Osteocyte (in vitro differentiated cells): ENCODE data around the gene HOXB9. TPM values are rescaled to one million over a fixed set of nuclear protein-coding genes. Genes with fewer than 3 reads are reported as not detected.

Source experiments
- DNase-seq: peaks from one replicate; pipeline ENCODE4 v3.0.0; 2021; ENCODE audit warnings: mixed read lengths; ENCODE audit not compliant: unreplicated experiment; ENCODE audit errors: extremely low spot score
- H3K27ac Mint-ChIP-seq: one replicate; pipeline ENCODE4 v1.8.0; 2021; ENCODE audit warnings: mild to moderate bottlenecking, mixed read lengths; ENCODE audit not compliant: unreplicated experiment
- H3K27me3 Mint-ChIP-seq: one replicate; pipeline ENCODE4 v1.8.0; 2021; ENCODE audit warnings: mixed read lengths; ENCODE audit not compliant: unreplicated experiment
- H3K36me3 Mint-ChIP-seq: one replicate; pipeline ENCODE4 v1.8.0; 2021; ENCODE audit warnings: mixed read lengths; ENCODE audit not compliant: unreplicated experiment
- H3K4me1 Mint-ChIP-seq: one replicate; pipeline ENCODE4 v1.8.0; 2021; ENCODE audit warnings: mixed read lengths; ENCODE audit not compliant: unreplicated experiment
- H3K4me3 Mint-ChIP-seq: one replicate; pipeline ENCODE4 v1.8.0; 2021; ENCODE audit warnings: mild to moderate bottlenecking, moderate library complexity, mixed read lengths; ENCODE audit not compliant: unreplicated experiment
- H3K9me3 Mint-ChIP-seq: one replicate; pipeline ENCODE4 v1.8.0; 2021; ENCODE audit warnings: mixed read lengths; ENCODE audit not compliant: unreplicated experiment
- total RNA-seq: library from RNA; stranded (reverse); gene quantifications from 2 replicates; pipeline ENCODE4 v1.2.1, GENCODE V29; 2021
- TF ChIP-seq, protein P1 (sequence below): fragments of 200-600 bp; sonication (generic); IDR thresholded peaks from 2 replicates; pipeline ENCODE4 v1.5.0; 2021; ENCODE audit warnings: antibody characterized with exemption, mild to moderate bottlenecking, moderate library complexity

The HOXB9 gene
- total RNA-seq, 1 donor from 2014 or later, result not detected

DNA sequence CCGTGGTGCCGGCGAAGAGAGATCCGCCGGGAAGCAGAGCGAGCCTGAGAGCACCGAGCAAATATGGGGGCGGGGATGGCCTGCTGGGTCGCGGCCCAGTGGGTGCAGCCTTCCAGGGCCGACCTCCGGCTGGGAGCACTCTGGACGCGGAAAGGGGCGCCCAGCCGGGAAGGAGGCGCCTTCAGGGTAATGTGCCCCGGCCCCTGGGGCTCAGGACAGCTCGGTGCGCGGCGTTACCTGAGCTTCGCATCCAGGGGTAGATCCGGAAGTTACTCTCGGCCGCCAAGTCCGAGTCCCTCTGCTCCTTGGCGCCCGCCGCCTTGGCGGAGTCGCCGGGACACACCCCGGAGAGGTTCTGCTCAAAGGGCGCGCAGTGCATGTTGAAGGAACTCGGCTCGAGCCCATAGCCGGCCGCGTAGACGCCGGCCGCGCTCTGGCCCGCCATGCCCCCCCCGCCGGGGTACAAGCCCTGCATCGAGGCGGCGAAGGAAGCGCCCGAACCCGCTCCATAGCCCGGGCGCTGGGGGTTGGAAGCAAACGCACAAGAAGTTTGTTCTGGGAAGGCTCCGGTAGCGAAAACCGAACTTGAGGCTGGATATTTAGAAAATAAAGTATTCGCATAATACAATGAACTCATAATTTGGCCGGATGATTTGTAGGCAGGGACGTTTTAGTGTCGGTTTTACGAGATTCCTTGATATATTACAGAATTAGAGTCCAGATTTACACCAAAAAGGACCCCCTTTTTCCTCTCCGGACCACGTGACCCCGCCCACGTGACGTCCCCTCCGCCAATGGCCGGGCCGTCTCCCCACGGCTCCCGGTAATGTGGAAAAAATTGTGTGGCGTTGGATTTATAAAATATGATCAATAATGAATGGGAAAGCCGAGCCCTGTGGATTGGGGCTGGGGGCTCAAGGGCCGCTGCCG is 15.6 kb downstream of the HOXB9 start, which contains the start of gene HOXB7:
HOXB7 (minus strand) TSS at position 736 of the 930 bp plus-strand sequence; CDS start at position 637, 99 bp downstream.
- H3K27ac Mint-ChIP-seq, result no peak within 1 kb of the TSS
- H3K4me3 Mint-ChIP-seq, result no peak within 1 kb of the TSS
- DNase-seq, result no peak
- H3K36me3 Mint-ChIP-seq, result no peaks in the 10 kb centered on the region
- TF ChIP-seq, protein P1, sequence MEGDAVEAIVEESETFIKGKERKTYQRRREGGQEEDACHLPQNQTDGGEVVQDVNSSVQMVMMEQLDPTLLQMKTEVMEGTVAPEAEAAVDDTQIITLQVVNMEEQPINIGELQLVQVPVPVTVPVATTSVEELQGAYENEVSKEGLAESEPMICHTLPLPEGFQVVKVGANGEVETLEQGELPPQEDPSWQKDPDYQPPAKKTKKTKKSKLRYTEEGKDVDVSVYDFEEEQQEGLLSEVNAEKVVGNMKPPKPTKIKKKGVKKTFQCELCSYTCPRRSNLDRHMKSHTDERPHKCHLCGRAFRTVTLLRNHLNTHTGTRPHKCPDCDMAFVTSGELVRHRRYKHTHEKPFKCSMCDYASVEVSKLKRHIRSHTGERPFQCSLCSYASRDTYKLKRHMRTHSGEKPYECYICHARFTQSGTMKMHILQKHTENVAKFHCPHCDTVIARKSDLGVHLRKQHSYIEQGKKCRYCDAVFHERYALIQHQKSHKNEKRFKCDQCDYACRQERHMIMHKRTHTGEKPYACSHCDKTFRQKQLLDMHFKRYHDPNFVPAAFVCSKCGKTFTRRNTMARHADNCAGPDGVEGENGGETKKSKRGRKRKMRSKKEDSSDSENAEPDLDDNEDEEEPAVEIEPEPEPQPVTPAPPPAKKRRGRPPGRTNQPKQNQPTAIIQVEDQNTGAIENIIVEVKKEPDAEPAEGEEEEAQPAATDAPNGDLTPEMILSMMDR, result no peak
- H3K27me3 Mint-ChIP-seq, result peaks cover 84% of the 10 kb centered on the region
- no peaks in the 10 kb centered on the region for H3K9me3 Mint-ChIP-seq
- peaks cover 20% of the 10 kb centered on the region for H3K4me1 Mint-ChIP-seq

DNA sequence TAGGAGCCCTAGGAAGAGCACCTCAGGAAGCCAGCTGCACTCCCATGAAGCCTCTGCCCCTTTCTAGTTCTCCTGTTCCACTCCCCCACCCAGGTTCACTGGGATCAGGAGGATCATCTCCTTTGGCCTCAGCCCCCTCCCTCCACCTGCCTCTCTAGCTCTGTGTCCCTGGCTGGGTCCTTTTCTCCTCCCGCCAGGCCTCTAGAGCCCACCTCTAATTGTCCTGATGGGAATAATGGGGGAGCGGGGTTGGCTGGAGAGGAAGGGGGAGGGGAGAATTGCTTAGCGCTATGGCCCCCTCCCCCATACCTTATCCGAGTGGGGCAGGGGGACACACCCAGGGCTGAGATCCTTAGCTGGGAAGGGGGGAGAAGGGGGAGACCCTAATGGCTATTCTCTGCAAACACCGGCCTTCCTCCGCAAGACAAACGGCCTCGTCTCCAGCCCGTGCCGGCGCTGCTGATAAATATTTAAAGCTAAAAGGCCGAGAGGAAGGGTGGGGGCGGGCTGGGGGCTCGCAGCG is 16.3 kb downstream of the HOXB9 start:
- Mint-ChIP-seq H3K4me1 (peaks cover 20% of the 10 kb centered on the region), H3K36me3 (no peaks in the 10 kb centered on the region), H3K27ac (no peak overlapping the region), H3K9me3 (no peaks in the 10 kb centered on the region), H3K4me3 (no peak overlapping the region), H3K27me3 (peaks cover 84% of the 10 kb centered on the region)
- DNase-seq, result no peak
- TF ChIP-seq, protein P1, result no peak

DNA sequence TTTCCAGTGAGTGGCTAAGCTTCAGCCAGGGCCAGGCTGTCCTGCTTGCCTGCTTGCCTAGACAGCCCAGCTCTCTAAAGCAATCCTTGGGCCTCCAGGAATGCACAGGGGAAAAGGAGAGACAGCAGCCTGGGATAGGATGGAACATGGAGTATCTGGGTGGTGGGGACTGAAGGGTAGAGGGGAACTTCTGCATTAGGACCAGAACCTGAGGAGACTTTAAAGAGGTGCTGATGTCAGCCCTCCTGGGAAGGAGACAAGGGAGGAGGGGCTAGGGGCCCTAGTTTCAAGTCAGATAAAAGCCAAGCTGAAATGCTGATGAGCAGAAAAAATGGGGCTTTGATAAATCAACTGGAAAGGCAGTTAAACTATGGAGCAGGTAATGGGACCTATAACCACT is 17.1 kb downstream of the HOXB9 start:
- Mint-ChIP-seq H3K4me1 (peaks cover 16% of the 10 kb centered on the region), H3K9me3 (no peaks in the 10 kb centered on the region), H3K36me3 (no peaks in the 10 kb centered on the region), H3K27me3 (peaks cover 85% of the 10 kb centered on the region), H3K4me3 (no peak overlapping the region), H3K27ac (no peak overlapping the region)
- TF ChIP-seq, protein P1, result no peak
- no peak for DNase-seq

DNA sequence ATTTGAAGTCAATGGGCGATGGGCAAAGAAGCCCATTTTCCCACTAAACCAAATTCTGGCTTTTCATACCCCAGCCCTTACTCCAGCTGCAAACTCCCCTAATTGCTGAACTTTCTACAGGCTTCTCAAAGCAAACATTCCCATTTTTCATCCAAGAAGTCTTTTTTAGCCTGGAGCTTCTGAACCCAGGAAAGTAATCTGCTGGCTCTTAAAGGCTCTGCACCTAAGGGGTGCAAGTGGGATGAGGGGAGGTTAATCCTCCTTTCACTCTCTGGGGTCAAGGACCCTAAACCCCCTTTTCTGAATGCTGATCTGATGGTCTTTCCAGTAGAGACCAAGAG is 17.7 kb downstream of the HOXB9 start:
- H3K27ac Mint-ChIP-seq, result no peak overlapping the region
- peaks cover 84% of the 10 kb centered on the region for H3K27me3 Mint-ChIP-seq
- no peak overlapping the region for H3K4me3 Mint-ChIP-seq
- peaks cover 13% of the 10 kb centered on the region for H3K4me1 Mint-ChIP-seq
- no peaks in the 10 kb centered on the region for H3K36me3 Mint-ChIP-seq
- TF ChIP-seq, protein P1, result no peak
- DNase-seq, result no peak
- peaks cover 2% of the 10 kb centered on the region for H3K9me3 Mint-ChIP-seq

DNA sequence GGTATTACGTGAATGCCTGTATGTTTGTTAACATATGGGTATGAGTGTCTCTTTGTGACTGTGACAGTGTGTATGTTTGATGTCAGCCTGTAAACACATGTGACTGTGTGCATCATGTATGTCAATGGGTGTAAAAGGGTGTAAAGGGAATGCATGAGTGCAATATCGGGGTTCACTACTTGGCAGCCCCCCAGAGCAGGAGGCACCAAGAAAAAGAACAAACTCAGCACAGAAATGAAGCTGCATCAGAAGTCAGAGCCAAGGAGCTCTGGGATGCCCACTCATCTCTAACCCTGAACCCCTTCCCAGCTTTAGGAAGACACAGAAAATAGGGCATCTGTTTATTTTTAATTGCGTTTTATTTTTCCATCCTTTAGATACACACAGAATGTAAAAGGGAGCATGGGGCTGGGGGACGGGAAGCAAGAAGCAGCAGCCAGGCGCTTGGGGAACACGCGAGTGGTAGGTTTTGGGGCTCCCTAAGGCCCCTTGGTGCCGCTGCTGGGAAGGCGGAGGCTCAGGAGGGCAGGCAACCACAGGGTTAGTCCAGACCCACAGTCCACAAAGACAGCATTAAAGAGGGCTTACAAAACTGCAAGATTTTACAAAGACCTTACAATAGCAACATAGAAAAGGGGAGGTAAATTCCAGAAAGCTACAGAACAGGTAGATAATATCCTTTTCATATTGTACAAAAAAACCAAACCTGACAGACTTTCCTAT is 19.1 kb downstream of the HOXB9 start:
- peaks cover 88% of the 10 kb centered on the region for H3K27me3 Mint-ChIP-seq
- no peaks in the 10 kb centered on the region for H3K36me3 Mint-ChIP-seq
- H3K9me3 Mint-ChIP-seq, result peaks cover 6% of the 10 kb centered on the region
- TF ChIP-seq, protein P1, result no peak
- no peak overlapping the region for H3K27ac Mint-ChIP-seq
- peaks cover 5% of the 10 kb centered on the region for H3K4me1 Mint-ChIP-seq
- no peak for DNase-seq
- H3K4me3 Mint-ChIP-seq, result no peak overlapping the region
